ENCODE results near the gene DPP6.
A peak's percentile ranks its signal among the peaks of the same experiment; 100 is the strongest.

DPP6 gene

DNA sequence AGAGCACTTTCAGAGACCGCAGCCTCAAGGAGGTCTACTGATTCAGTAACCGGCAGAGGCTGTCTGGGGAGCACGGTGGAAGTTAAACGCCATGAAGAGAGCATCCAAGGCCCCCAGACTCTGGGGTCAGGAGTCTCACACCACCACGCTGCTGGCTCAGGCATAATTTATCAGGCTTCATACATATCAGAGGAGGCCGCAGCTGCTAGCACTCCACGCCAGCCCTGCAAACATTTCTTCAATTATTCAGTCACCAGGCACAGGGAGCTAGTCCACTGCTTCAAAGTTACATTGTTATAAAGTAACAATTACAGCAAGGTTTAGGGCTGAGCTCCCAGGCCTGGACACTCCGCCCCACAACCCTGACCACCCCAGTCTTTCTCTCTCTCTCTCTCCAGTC, 852.9 kb downstream of the DPP6 start:
- no peak for DNase-seq

DNA sequence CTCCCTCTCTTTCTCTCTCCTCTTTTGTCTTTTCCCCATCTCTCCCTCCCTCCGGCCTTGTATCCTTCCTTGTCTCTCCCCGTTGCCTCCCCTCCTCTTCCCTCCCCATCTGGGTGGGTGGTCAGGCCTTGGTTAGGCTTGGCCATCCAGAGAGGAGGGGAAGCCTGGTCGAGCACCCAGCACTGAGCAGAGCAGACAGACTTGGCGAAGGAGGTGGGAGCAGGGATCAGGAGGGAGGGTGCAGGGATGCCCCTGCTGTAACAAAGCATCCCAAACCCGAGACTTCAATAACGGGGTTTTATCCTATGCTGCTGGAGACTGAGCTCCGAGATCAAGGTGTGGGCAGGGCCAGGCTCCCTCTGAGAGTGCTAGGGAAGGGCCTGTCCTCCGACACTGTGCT, 853.4 kb downstream of the DPP6 start:
- no peak for DNase-seq

DNA sequence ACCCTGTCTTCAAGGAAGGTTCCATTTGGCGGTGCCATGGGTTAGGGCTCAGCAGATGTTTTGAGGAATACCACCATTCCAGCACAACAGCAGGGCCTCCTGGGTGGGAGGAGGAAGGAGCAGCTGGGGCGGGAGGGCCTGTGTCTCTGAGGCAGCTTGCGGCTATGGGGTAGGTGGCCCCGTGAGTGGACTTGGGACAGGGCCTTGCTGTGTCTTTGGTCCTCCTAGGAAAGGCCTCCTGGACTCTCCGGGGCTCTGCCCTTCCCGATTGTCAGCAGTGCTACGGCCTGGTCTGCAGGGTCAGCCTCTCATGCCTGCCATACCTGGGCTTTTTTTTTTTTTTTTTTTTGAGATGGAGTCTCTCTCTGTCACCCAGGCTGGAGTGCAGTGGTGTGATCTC, 854.0 kb downstream of the DPP6 start:
- DNase-seq: no peak

DNA sequence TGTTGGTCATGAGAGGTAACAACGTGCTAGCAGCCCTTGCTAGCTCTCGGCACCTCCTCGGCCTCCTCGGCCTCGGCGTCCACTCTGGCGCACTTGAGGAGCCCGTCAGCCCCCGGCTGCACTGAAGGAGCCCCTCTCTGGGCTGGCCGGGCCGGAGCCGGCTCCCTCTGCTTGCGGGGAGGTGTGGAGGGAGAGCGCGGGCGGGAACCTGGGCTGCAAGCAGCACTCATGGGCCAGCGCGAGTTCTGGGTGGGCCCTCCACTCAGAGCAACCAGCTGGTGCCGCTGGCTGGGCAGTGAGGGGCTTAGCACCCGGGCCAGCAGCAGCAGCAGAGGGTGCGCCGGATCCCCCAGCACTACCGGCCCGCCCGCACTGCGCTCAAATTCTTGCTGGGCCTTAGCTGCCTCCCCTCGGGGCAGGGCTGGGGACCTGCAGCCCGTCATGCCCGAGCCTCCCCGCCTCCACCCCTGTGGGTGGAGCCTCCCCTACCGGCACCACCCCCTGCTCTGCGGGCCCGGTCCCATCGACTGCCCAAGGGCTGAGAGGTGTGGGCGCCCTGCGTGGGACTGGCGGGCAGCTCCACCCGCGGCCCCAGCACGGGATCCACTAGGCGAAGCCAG, 854.6 kb downstream of the DPP6 start:
- DNase-seq: no peak

DNA sequence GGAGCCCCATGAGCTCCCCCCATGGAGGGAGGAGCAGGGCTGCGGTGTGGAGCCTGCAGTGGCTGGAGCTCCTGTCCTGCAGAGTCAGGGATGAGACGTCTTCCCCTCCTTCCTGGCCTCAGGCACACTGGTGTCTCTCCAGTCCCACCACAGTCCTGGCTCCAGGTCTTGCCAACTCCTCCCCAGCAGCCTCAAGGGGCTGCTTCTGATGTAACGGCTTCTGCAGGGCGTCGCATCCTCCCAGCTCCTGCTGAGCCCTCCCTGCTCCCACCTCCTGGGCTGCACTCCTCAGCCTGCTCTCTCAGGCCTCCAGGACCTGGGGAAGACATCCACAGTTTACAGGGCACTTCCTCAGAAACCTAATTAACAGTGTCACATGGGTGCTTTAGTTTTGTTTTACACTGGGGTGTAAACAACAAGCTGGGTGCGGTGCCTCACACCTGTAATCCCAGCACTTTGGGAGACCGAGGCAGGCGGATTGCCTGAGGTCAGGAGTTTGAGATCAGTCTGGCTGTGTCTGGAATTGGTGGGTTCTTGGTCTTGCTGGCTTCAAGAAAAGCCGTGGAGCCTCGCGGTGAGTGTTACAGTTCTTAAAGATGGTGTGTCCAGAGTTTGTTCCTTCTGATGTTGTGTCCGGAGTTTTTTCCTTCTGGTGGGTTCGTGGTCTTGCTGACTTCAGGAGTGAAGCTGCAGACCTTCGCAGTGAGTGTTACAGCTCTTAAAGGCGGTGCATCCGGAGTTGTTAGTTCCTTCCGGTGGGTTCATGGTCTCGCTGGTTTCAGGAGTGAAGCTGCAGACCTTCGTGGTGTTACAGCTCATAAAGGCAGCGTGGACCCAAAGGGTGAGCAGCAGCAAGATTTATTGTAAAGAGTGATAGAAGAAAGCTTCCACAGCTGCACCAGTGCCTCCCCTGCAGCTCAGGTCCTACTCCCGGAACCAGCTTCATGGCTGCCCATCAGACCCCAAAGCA, 855.7 kb downstream of the DPP6 start:
- no peak for DNase-seq

DNA sequence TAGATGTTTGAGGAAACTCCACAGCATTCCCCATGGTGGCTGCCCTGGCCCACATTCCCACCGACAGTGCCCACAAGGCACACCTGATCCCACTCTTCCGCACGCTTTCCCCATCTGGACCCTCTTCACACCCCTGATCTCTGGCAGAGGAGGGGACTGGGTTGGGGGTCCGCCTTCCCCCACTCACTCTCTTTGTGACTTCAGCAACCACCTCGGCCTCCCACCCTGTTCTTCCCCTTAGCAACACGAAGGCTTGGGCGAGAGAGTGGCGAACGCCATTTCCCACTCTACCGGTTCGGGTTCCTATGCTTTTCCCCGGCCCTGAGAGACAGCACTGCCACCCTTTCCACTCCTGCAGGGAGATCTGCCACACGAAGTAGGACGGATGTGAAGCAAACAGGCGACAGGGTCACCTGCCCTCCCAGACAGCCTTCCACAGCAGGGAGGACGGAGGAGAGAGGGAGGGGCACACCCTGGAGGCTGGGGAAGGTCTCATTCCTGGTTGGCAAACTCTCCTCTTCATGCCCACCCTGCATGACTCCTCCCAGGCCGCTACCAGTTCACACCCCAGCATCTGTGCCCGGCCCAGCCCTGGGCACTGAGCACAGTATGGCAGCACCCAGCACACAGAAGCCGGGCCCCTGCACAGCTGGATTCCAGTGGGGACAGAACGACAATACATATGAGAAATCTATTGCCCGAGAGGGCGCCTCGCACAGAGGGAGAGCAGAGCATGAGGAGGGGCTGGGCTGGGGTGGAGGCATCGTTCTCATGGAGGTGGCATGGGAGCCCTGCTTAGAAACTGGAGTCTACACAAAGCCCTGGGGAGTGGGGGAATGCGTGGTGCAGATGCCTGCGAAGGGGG, 857.3 kb downstream of the DPP6 start:
- no peak for DNase-seq

DNA sequence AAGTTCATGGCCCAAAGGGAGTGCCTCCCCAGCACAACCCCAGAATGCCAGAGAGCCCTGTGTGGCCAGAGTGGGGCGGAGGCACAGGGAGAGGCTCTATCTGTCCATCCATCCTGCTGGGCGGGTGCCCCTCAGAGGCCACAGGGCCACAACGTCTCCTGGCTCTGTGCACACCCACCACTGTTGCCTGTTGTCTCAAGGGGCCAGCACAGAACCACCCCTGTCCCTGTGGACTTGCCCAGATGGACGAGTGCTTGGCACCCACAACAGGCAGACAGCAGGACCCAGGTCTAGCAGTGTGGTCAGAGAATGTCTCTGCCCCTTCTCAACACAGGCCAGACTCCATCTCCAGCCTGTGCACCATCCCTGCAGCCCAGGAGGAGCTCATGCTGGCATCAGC, 857.9 kb downstream of the DPP6 start:
- no peak for DNase-seq

DNA sequence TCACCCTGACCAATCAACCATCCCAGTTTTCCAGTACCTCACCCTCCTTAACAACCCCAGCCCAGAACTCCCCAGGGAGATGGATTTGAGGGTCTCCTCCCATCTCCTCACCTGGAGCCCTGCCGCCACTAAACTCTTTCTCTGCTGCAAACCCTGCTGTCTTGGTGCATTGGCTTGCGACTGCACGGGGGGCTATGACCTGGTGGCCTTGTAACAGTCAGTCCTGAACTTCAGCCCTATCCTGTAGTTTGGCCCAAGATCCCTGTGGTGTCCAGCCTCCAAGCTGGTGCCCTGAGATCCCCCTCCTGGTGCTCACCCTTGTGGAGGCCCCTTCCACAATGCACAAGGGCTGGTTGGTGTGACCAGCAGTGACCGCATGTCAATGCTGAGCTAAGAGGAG, 858.8 kb downstream of the DPP6 start:
- no peak for DNase-seq

DNA sequence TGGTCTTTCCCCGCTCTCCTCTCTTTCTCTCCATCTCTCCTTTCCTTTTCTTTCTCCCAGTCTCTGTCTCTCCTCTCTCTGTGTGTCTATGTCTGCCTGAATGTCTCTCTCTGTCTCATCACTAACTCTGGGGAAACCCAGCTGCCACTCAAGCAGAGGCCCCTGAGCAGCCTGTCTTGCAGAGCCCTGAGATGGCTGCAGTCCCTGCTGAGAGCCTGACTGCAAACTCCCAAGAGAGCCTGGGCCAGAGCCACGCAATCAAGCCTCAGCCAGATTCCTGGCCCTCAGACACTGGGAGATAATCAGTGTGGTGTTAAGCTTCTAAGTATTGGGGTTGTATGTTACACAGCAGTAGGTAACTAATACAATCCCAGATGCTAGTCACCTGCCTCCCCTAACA, 859.2 kb downstream of the DPP6 start:
- DNase-seq: no peak

DNA sequence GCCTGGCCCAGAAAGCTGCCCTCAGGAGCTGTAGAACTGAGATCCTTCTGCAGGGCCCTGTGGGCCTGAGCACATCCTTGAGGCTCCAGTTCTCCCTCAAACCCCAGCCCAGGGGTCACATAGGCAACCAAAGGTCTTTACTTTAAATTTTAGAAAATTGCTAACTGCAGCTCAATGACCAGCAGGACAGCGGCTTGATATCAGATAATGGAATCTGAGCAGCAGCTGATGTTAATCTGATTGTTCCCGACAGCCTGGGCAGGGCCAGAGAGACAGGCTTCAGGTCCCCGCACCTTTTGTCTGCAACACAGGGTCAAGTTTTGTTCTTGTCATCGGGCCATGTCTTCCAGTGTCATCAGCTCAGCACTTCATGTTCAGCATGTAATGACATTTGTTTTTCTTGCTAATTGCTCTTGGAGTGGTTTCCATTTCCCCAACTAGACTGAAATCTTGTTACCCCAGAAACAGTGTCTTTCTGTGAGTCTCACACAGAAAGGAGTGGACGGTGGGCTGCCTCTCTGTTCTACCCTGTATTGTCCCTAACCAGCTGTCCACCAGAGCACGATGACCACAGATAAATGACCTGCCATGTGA, 859.8 kb downstream of the DPP6 start:
- no peak for DNase-seq

DNA sequence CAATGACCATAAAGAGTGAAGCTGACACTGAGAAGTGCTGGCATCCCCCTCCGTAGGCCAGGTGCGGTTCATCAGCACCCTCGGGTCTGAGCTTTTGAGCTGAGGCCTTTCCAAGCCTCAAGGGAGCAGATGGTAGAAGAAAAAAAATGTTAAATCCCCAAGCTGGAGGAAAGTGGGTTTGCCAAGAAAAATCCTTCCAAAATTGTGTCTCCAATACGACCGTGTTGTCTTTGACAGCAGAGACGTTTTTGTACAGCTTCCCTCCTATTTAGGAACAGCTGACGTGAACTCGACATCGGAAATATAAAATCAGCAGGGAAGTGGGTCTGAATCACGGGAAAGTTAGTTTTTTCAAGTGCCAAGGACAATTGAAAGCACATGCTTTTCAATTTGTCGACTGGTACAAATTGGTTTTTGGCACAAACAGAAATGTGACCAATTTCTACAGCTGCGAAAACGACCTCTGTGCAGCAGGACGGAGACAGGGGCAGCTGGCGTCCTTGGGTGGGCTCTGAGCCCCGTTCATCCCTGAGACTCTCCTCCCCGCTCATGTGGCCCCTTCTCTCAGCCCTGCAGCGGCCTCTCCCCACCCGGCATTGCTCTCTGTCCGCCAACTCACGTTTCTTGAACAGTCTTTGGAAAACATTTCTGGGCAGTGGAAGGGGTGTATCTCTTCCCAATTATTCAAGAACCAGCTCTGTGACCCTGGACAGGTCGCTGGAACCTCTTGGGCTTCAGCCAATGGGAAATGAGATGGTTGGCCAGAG, 860.9 kb downstream of the DPP6 start:
- DNase-seq: no peak

DNA sequence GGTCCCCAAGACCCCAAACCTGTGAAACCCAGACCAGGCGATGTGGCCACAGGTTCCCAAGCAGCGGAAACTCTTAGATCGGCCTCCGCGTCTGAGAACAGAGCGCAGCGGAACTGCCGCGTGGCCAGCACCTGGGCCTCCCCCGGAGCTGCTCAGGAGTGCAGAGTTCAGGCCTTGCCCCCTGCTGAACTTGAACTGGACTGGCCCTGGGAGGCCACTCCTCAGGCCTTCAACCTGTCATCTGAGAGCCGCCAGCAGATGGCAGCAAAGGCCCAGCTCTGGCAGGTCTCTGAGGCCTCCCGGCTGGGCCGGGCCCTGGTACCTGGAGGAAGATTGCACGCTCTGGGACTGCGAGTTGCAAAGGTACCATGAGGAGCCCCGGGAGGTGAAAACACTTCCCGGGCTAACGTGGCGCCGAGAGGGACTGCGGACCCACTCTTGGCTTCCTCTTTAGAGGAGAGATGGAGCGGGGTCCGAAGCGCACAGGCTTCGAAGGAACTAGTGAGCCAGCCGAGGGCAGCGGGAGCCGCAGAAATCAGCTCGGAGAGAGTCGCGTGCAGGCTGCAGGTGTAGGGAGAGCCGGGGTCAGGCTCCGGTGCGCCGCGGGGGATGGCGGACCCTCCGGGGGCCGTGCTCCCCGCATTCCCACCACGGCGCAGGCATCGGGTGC, 861.6 kb downstream of the DPP6 start:
- DNase-seq: peak; percentile 9

DNA sequence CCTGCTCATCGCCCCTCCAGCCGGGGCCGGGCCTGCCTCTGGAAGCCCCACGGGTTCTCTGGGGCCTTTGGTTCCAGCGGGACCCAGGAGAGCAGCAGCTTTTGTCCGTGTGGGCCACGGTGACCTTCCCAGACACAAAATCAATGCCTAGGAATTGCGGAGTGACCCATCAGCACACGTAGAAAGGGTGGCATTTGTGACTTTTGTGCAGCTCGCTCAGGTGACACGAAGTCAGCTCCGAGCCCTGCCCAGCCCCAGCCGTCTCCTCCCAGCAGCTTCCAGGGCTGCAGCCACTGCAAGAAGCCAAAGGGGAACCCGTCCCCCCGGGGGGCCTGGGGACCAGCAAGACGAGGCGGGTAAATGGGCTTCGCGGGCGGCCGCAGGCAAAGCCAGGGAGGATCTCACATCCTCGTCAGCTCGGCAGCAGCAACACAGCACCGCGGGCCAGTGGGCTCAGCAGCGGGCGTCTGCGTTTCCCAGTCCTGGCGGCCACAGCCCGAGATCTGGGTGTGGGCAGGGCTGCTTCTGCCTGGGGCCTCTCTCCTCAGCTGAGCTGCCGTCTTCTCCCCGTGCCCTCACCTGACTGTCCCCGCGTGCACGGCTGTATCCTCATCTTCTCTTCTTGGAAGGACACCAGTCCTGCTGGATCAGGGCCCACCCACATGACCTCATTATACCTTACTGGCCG, 862.3 kb downstream of the DPP6 start:
- DNase-seq: no peak

DNA sequence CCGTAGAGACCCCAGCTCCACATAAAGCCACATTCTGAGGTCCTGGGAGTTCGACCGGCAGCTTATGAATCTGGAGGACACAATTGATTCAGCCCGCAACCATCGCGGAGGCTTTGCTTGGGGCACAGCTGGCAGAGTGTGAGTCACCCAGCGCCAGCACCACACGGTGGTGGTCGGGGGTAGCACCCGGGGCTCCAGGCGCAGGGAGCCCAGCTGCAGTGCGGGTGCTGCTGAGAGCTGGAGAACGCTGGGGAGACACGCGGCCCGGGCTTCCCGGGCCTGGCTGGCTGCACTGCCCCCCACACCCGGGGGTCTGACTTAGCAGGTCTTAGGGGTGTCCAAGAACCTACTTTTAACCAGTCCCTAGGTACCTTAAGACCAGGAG, 862.8 kb downstream of the DPP6 start:
- no peak for DNase-seq

DNA sequence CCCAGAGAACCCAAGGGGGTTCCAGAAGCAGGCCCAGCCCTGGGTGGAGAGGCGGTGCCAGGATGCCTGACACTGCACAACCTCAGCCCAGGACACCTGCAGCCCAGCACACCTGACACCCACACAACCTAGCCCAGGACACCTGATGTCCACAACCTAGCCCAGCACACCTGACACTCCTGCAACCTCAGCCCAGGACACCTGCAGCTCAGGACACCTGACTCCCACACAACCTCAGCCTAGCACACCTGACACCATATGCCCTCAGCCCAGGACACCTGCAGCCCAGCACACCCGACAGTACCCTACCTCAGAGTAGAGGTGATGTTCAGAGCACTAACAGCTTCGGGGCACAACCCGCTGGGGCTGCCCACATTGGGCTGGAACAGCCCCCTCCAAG, 863.4 kb downstream of the DPP6 start:
- DNase-seq: no peak

DNA sequence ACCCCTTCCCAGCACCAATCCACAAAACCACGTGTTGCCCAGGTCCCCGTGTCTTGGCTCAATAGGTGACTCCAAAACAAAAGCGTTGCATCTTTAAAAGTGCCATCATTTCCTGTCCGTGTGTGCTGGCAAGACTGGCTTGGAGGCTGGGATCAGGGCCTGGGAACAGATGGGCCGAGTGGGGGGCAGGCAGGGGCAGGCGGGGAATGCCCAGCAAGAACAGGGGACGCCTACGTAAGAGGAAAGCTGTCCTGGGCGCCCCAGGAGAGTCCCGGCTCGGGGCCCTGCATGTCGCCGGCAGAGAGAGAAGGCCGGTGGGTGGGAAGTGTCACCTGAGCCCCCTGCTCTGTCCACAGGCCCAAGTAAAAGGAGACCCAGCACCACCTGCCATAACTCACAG, 864.2 kb downstream of the DPP6 start:
- DNase-seq: no peak

DNA sequence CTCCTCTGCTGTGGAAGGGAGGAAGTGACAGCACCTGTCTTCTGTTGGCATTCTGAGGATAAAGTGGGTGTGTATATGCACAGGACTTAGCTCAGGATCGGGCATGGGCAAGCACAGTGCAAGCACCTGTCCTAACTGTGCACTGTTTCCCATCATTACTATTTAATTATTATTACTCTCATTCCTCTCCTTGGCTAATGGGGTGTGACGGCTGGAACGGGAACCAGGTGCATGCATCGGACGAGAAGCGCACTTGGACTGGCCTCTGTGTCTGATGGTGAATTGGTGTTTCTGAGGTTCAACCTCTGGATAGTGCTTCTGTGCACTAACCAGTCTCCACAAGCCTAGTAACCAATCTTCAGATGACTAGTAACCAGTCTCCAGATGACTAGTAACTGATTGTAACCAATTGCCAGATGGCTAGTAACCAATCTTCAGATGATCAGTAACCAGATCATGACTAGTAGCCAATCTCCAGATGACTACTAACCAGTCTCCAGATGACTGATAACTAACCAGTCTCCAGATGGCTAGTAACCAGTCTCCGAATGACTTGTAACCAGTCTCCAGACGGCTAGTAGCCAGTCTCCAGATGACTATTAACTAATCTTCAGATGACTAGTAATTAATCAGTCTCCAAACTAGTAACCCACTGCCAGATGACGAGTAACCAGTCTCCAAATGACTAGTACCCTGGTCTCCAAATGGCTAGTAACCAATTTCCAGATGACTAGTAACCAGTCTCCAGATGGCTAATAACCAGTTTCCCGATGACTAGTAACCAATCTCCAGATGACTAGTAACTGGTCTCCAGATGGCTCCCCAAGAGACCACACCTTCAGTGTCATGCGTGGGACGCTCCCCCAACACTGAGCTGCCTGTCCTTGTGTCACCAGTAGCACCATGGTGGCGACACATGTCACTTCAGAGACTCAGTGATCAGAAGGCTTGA, 864.9 kb downstream of the DPP6 start:
- no peak for DNase-seq

DNA sequence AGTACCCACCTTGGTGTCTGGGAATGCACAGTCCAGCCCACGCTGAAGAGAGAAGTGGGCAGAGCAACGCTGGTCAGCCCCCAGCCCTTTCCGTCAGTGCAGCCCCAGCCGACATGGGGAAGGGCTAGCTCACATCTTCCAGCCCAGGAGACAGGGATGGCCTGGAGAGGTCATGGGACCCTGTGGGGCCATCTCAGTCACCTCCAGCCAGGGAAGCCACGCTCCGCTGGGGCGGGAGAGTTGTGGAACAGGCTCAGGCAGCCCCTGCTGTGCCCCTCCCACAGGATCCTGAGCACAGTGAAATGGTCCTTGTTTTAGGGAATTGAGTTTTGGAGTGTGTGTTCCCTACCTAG, 865.6 kb downstream of the DPP6 start:
- DNase-seq: no peak

DNA sequence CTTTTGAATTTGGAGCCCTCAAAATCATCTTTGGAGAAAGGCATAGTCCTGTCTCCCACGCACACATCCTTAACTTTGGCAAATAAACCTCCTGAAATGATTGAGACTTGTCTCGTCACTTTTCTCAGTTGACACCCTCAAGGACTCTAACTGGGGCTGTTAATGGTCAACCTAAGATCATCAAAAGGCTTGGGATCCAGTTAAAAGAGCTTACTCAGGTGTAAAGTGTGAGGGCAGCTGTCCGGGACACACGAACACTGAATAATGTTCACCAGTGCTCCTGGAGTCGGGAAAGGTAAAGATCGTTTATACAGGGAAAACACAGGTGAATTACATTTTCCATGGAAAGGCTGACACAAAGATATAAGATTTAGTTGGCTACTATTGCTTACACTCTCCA, 866.1 kb downstream of the DPP6 start:
- no peak for DNase-seq

DNA sequence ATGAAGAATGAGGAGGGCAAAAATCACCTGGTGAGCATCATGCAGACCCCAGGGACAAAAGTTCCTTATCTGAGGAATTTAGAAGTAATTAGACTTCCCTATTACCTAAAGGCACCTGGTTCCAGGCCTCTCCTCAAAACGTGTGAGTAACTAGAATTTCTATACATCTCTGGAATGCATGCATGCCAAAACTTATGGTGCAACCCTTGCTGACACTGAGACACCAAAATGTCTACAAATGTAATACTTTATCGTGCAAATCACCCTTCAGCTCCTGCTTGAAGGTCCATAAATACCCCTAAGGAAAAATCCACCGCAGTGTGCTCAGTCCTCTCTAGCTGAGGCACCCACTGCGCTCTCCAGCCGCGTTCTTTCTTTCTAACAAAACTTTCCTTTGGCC, 866.5 kb downstream of the DPP6 start:
- DNase-seq: no peak

Measured in amniotic stem cell (primary cell).